HL-60 (cell line): Measurements from ENCODE around the gene GRK5.

Source experiments
- POLR2AphosphoS5 ChIP-seq: IDR thresholded peaks from 2 replicates; pipeline ENCODE4 v1.6.1; 2012; ENCODE audit warnings: low read depth
- TF ChIP-seq, protein P1 (sequence below): IDR thresholded peaks from one replicate; pipeline ENCODE4 v1.5.1; 2011; ENCODE audit warnings: low read length, control low read depth, inconsistent platforms; ENCODE audit not compliant: insufficient read depth
- TF ChIP-seq, protein P2 (sequence below): IDR thresholded peaks from 2 replicates; pipeline ENCODE4 v1.6.1; 2012; ENCODE audit warnings: low read depth; ENCODE audit not compliant: insufficient replicate concordance

DNA sequence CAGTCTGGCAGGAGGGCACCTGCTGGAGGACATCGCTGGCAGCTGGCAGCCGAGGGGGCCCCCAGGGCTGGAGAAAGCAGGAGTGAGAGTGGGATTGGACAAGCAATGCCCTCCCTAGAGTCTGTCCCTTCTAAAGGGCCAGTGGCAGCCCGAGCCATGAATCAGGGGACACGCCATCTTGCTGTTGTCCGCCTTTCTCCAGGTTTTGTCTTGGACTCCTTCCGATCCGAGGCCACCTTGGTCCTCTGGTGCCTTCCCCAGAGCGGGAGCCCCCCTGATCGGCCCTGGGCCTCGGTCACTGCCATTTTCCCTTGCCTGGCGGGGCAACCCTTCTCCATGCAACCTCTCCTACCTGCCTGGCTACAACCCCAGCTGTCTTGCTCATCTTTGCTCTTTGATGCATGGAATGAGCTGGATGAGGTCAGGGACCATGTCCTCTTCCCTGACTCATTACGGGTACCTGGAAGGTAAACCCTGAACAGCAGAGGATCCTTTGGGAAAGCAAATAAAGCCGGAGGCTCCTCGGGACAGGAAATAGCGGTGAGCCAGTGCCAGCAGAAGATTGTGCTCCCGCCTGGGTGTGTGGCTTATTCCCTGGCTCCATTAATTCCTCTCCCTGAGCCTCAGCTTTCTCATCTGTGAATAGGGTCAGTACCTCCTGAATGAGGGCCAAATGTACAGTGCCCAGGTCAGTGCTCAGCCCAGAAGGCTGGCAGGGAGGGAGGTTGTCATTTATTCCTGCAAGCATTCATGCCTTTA lies 112.0 kb downstream of the GRK5 start:
- TF ChIP-seq POLR2AphosphoS5, result no peak
- TF ChIP-seq, protein P1, sequence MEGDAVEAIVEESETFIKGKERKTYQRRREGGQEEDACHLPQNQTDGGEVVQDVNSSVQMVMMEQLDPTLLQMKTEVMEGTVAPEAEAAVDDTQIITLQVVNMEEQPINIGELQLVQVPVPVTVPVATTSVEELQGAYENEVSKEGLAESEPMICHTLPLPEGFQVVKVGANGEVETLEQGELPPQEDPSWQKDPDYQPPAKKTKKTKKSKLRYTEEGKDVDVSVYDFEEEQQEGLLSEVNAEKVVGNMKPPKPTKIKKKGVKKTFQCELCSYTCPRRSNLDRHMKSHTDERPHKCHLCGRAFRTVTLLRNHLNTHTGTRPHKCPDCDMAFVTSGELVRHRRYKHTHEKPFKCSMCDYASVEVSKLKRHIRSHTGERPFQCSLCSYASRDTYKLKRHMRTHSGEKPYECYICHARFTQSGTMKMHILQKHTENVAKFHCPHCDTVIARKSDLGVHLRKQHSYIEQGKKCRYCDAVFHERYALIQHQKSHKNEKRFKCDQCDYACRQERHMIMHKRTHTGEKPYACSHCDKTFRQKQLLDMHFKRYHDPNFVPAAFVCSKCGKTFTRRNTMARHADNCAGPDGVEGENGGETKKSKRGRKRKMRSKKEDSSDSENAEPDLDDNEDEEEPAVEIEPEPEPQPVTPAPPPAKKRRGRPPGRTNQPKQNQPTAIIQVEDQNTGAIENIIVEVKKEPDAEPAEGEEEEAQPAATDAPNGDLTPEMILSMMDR, result no peak
- TF ChIP-seq, protein P2, sequence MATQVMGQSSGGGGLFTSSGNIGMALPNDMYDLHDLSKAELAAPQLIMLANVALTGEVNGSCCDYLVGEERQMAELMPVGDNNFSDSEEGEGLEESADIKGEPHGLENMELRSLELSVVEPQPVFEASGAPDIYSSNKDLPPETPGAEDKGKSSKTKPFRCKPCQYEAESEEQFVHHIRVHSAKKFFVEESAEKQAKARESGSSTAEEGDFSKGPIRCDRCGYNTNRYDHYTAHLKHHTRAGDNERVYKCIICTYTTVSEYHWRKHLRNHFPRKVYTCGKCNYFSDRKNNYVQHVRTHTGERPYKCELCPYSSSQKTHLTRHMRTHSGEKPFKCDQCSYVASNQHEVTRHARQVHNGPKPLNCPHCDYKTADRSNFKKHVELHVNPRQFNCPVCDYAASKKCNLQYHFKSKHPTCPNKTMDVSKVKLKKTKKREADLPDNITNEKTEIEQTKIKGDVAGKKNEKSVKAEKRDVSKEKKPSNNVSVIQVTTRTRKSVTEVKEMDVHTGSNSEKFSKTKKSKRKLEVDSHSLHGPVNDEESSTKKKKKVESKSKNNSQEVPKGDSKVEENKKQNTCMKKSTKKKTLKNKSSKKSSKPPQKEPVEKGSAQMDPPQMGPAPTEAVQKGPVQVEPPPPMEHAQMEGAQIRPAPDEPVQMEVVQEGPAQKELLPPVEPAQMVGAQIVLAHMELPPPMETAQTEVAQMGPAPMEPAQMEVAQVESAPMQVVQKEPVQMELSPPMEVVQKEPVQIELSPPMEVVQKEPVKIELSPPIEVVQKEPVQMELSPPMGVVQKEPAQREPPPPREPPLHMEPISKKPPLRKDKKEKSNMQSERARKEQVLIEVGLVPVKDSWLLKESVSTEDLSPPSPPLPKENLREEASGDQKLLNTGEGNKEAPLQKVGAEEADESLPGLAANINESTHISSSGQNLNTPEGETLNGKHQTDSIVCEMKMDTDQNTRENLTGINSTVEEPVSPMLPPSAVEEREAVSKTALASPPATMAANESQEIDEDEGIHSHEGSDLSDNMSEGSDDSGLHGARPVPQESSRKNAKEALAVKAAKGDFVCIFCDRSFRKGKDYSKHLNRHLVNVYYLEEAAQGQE, result no peak
